ENCODE results near the gene PGPEP1. TPM values are rescaled to one million over a fixed set of nuclear protein-coding genes. Genes with fewer than 3 reads are reported as not detected.
"Not testable (repeated sequence)": the region's sequence is repeated elsewhere in the genome, so short reads cannot be mapped to it uniquely, and the experiment has no call there.

The PGPEP1 gene
- total and polyA plus RNA-seq, 10 donors, result 9.3 to 65.6 (median 37.4) TPM

DNA sequence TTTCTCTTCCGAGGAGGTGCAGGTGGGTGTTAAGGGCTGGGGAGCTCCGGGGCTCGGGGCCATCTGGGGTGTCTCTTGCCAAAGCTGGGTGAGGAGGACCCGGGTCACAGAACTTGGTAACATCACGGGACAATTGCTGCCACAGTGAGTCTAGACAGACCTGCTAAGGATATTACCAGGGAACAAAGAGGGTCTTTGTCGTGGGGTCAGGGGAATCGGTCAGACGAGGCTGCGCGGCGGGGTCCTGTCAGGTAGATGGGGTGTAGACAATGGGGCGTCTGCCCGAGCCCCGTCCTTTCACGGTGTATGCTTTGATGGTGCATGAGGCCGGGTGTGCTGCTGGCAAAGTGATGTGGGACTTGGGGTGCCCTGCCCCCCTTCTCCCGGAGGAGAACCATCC is 7.8 kb downstream of the PGPEP1 start:
- no peaks in the 10 kb centered on the region for H3K27me3 ChIP-seq (replicated peaks in 1 of 7)
- DNase-seq, result no peak
- H3K4me3 ChIP-seq, result no peak overlapping the region
- WGBS, 5 donors, result 86 to 99% (median 94%) methylated on average over 16 to 17 of the region's 17 CpGs
- peaks cover 0 to 75% (median 6%) of the 10 kb centered on the region in 6 donors for H3K36me3 ChIP-seq
- H3K9me3 ChIP-seq, result no peaks in the 10 kb centered on the region
- TF ChIP-seq, protein P1, sequence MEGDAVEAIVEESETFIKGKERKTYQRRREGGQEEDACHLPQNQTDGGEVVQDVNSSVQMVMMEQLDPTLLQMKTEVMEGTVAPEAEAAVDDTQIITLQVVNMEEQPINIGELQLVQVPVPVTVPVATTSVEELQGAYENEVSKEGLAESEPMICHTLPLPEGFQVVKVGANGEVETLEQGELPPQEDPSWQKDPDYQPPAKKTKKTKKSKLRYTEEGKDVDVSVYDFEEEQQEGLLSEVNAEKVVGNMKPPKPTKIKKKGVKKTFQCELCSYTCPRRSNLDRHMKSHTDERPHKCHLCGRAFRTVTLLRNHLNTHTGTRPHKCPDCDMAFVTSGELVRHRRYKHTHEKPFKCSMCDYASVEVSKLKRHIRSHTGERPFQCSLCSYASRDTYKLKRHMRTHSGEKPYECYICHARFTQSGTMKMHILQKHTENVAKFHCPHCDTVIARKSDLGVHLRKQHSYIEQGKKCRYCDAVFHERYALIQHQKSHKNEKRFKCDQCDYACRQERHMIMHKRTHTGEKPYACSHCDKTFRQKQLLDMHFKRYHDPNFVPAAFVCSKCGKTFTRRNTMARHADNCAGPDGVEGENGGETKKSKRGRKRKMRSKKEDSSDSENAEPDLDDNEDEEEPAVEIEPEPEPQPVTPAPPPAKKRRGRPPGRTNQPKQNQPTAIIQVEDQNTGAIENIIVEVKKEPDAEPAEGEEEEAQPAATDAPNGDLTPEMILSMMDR (IDR thresholded peaks at IDR 0.05 in 8 of 11, conservative IDR thresholded peaks at IDR 0.05 in 3 of 11), result no peak
- no peak for TF ChIP-seq POLR2AphosphoS5 (IDR thresholded peaks at IDR 0.05)
- TF ChIP-seq POLR2A (IDR thresholded peaks at IDR 0.05), result no peak
- intact Hi-C loops (cut with DNase I; ENCODE audit: low total_unique reads), result loop anchor here (5.0 kb wide), 1 partner anchor 64 kb away; no protein-coding TSS in a partner anchor
- H3K4me1 ChIP-seq, result peaks cover 0 to 10% (median 2%) of the 10 kb centered on the region in 6 donors
- no peak overlapping the region for H3K27ac ChIP-seq

DNA sequence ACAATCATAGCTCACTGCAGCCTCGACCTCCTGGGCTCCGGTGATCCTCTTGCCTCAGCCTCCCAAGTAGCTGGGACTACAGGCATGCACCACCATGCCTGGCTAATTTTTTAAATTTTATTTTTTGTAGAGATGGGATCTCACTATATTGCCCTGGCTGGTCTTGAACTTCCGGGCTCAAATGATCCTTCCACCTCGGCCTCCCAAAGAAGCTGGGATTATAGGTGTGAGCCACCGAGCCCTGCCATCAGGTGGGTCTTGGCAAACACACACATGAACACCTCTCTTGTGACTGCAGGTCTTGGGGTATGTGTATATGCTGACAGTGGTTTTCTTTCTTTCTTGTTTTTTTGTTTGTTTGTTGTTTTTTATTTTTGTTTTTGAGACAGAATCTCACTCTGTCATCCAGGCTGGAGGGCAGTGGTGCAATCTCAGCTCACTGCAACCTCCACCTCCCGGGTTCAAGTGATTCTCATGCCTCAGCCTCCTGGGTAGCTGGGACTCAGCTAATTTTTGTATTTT is 8.5 kb downstream of the PGPEP1 start:
- WGBS, 5 donors, result 87 to 96% (median 90%) methylated on average over 6 of the region's 6 CpGs
- not testable (repeated sequence) for DNase-seq; H3K4me3 ChIP-seq; H3K4me1 ChIP-seq; H3K27ac ChIP-seq; H3K9me3 ChIP-seq; H3K27me3 ChIP-seq (replicated peaks in 1 of 7)
- H3K36me3 ChIP-seq, result peaks cover 0 to 73% (median 6%) of the 10 kb centered on the region in 6 donors
- intact Hi-C loops (cut with DNase I; ENCODE audit: low total_unique reads), result loop anchor here (5.0 kb wide), 1 partner anchor 63 kb away; no protein-coding TSS in a partner anchor

DNA sequence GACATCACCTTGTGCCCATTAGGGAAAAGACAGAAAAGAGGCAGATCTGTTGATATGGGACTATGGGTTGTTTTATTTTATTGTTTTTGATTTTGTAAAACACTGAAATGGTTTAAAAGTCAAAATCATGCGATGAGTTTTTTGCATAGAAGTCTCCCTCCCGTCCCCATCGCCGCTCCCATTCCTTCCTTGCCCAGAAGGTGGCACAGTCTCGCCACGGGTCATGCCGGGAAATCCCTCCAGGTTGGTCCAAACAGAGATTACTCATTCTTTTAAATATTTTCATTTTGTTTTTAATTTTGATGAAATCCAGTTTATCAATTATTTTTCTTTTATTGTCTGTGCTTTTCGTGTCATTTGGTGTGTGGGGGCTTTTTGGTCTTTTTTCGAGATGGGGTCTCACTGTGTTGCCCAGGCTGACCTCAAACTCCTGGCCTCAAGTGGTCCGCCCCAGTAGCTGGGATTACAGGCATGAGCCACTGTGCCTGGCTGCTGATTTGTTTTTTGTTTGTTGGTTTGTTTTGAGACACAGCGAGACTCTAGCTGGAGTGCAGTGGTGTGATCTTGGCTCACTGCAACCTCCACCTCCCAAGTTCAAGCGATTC is 9.2 kb downstream of the PGPEP1 start:
- H3K27me3 ChIP-seq (replicated peaks in 1 of 7), result no peaks in the 10 kb centered on the region
- H3K4me3 ChIP-seq, result no peak overlapping the region
- WGBS, 5 donors, result 51 to 65% (median 54%) methylated on average over 12 of the region's 12 CpGs
- H3K9me3 ChIP-seq, result no peaks in the 10 kb centered on the region
- no peak overlapping the region for H3K27ac ChIP-seq
- TF ChIP-seq POLR2AphosphoS5 (IDR thresholded peaks at IDR 0.05) (peak in 1 of 3 donors; percentile 28), POLR2A (IDR thresholded peaks at IDR 0.05) (no peak)
- TF ChIP-seq, protein P1 (IDR thresholded peaks at IDR 0.05 in 8 of 11, conservative IDR thresholded peaks at IDR 0.05 in 3 of 11), result peak; percentile 36 to 84 (median 78)
- DNase-seq, result no peak
- H3K36me3 ChIP-seq, result peaks cover 0 to 72% (median 6%) of the 10 kb centered on the region in 6 donors
- intact Hi-C loops (cut with DNase I; ENCODE audit: low total_unique reads), result loop anchor here (5.0 kb wide), 1 partner anchor 63 kb away; no protein-coding TSS in a partner anchor
- peaks cover 0 to 9% (median 2%) of the 10 kb centered on the region in 6 donors for H3K4me1 ChIP-seq

DNA sequence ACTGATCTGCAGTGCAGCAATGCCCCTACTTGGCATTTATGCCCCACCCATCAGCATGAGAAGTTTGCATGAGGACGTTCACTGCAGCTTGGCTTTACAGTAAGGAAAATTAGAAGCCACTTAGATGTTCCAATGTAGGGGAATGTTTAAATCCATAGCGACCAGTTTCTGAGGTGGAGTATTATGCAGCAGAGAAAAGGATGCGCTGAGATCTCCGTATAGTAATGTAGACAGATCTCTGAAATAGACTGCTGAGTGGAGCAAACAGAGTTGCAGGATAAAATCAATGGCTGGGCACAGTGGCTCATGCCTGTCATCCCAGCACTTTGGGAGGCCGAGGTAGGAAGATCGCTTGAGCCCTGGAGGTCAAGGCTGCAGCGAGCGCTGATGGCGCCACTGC is 10.1 kb downstream of the PGPEP1 start:
- H3K4me3 ChIP-seq, result no peak overlapping the region
- no peak for TF ChIP-seq POLR2AphosphoS5 (IDR thresholded peaks at IDR 0.05)
- intact Hi-C loops (cut with DNase I; ENCODE audit: low total_unique reads), result no loop called here
- H3K27me3 ChIP-seq (replicated peaks in 1 of 7), result no peaks in the 10 kb centered on the region
- no peak overlapping the region for H3K27ac ChIP-seq
- peaks cover 0 to 71% (median 4%) of the 10 kb centered on the region in 6 donors for H3K36me3 ChIP-seq
- 83 to 92% (median 87%) methylated on average over 9 of the region's 9 CpGs for WGBS, 5 donors
- no peaks in the 10 kb centered on the region for H3K9me3 ChIP-seq
- peaks cover 0 to 9% (median 0%) of the 10 kb centered on the region in 6 donors for H3K4me1 ChIP-seq
- no peak for DNase-seq

DNA sequence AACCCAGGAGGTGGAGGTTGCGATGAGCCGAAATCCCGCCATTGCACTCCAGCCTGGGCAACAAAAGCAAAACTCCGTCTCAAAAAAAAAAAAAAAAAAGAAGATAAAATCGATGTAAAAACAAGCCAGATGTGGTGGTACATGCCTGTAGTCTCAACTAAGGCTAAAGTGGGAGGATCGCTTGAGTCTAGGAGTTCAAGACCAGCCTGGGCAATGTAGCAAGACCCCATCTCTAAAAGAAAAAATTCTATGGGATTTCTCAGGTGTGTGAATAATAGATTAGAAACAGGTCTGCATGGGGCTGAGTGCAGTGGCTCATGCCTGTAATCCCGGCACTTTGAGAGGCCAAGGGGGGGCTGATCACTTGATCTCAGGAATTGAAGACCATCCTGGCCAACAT is 11.1 kb downstream of the PGPEP1 start:
- intact Hi-C loops (cut with DNase I; ENCODE audit: low total_unique reads), result no loop called here
- no peaks in the 10 kb centered on the region for H3K27me3 ChIP-seq (replicated peaks in 1 of 7)
- peaks cover 0 to 9% (median 0%) of the 10 kb centered on the region in 6 donors for H3K4me1 ChIP-seq
- TF ChIP-seq POLR2A (IDR thresholded peaks at IDR 0.05) (no peak), POLR2AphosphoS5 (IDR thresholded peaks at IDR 0.05) (no peak)
- TF ChIP-seq, protein P1 (IDR thresholded peaks at IDR 0.05 in 8 of 11, conservative IDR thresholded peaks at IDR 0.05 in 3 of 11), result no peak
- WGBS, 5 donors, result 87 to 95% (median 93%) methylated on average over 7 of the region's 7 CpGs
- DNase-seq, result no peak
- H3K9me3 ChIP-seq, result no peaks in the 10 kb centered on the region
- no peak overlapping the region for H3K27ac ChIP-seq
- peaks cover 0 to 71% (median 14%) of the 10 kb centered on the region in 6 donors for H3K36me3 ChIP-seq
- no peak overlapping the region for H3K4me3 ChIP-seq
